Subcutaneous adipose tissue (tissue), 4 donors: ENCODE measurements around the gene RTN4IP1. TPM values are rescaled to one million over a fixed set of nuclear protein-coding genes. Genes with fewer than 3 reads are reported as not detected.

Source experiments
- CTCF ChIP-seq: fragments of 450-650 bp; IDR thresholded peaks from one replicate; pipeline ENCODE4 v1.5.1; 2016; ENCODE audit warnings: low read depth, mild to moderate bottlenecking, control low read depth, antibody characterized with exemption, moderate library complexity
- total RNA-seq, 4 donors: library from RNA; depleted of rRNA; stranded (reverse); fragments of >200 nt; gene quantifications; one replicate each; pipeline ENCODE4 v1.1.0, GENCODE V29; 2016

The RTN4IP1 gene
- total RNA-seq, 4 donors from 2014 or later, result 2.9 to 8.6 (median 3.4) TPM

- no peak for TF ChIP-seq CTCF
Measured at GRCh38 chr6:106666282-106667021, 37.2 kb upstream of the RTN4IP1 start.

GRCh38 chr6:106662458-106662857, 33.2 kb upstream of the RTN4IP1 start:
- no peak for TF ChIP-seq CTCF

GRCh38 chr6:106659859-106660258, 30.6 kb upstream of the RTN4IP1 start:
- no peak for TF ChIP-seq CTCF

GRCh38 chr6:106658469-106658868, 29.2 kb upstream of the RTN4IP1 start:
- TF ChIP-seq CTCF, result no peak

GRCh38 chr6:106648651-106649308, 19.5 kb upstream of the RTN4IP1 start:
- no peak for TF ChIP-seq CTCF

GRCh38 chr6:106643061-106643460, 13.8 kb upstream of the RTN4IP1 start:
- TF ChIP-seq CTCF, result no peak

- TF ChIP-seq CTCF, result no peak
Measured at GRCh38 chr6:106642476-106642875, 13.2 kb upstream of the RTN4IP1 start.
